Measurements from ENCODE around the gene EDDM3A. TPM values are rescaled to one million over a fixed set of nuclear protein-coding genes. Genes with fewer than 3 reads are reported as not detected.

Gene EDDM3A
- total and polyA plus RNA-seq, 2 of the 4 experiments (the other 2 are of a cell fraction): not detected

GRCh38 chr14:20723488-20723887 is 22.2 kb upstream of the EDDM3A start:
- Histone ChIP-seq H4K8ac (ENCODE audit: low read depth in 2 of 2, low read length in 2 of 2) (no peak overlapping the region), H3K4me2 (ENCODE audit: low read depth, low read length) (no peak overlapping the region), H3K18ac (ENCODE audit: low read depth, low read length) (no peak overlapping the region), H3K36me3 (ENCODE audit: control insufficient read depth, insufficient read depth, low read length) (no peaks in the 10 kb centered on the region), H2BK15ac (ENCODE audit: low read depth, low read length) (no peak overlapping the region), H4K5ac (ENCODE audit: low read depth, low read length) (no peak overlapping the region), H4K20me1 (ENCODE audit: insufficient read depth, low read length) (no peaks in the 10 kb centered on the region), H3K4me3 (ENCODE audit: insufficient read depth, low read depth, low read length) (no peak overlapping the region), H3K56ac (ENCODE audit: extremely low read depth, insufficient read depth, low read length) (no peak overlapping the region), H2AFZ (replicated peaks; ENCODE audit: low read length, poor library complexity) (no peak overlapping the region), H3K9ac (ENCODE audit: low read depth, low read length) (no peak overlapping the region), H2BK5ac (ENCODE audit: low read depth, low read length, poor library complexity, severe bottlenecking) (no peak overlapping the region), H3K79me1 (ENCODE audit: low read depth in 1 of 2, low read length in 2 of 2) (no peaks in the 10 kb centered on the region), H3K27me3 (ENCODE audit: control insufficient read depth, insufficient read depth, low read length) (peaks cover 15% of the 10 kb centered on the region), H3K14ac (replicated peaks; ENCODE audit: low read depth, low read length) (no peak overlapping the region), H4K91ac (ENCODE audit: insufficient read depth, low read depth, low read length) (no peak overlapping the region), H3K27ac (ENCODE audit: insufficient read depth, low read length) (no peak overlapping the region), H2AK5ac (ENCODE audit: low read depth, low read length) (no peak overlapping the region), H3K23ac (ENCODE audit: low read depth, low read length) (no peak overlapping the region), H2BK20ac (ENCODE audit: low read depth, low read length) (no peak overlapping the region), H3K4me1 (ENCODE audit: control insufficient read depth, insufficient read depth, low read length) (no peaks in the 10 kb centered on the region), H2BK120ac (ENCODE audit: low read depth, low read length) (no peak overlapping the region), H2AK9ac (replicated peaks; ENCODE audit: low read depth, low read length, poor library complexity) (no peak overlapping the region), H3K4ac (ENCODE audit: low read depth, low read length) (no peak overlapping the region), H3K9me1 (ENCODE audit: insufficient read depth, low read length) (no peaks in the 10 kb centered on the region), H3K9me3 (ENCODE audit: control insufficient read depth, insufficient read depth, low read length) (no peaks in the 10 kb centered on the region)
- 18% methylated on average over 4 of the region's 28 CpGs; no CpG with 5 or more reads in 1 of the 2 experiments for WGBS, 2 experiments (ENCODE audit: extremely low coverage in 2 of 2, insufficient read length in 1 of 2)
- BruUV-seq (replicated peaks): no TSS peak
- ATAC-seq (ENCODE audit: low read depth) (no peak; the same call in 1 of the 2 replicates), DNase-seq (no peak)
- ChIA-PET POLR2A (ENCODE audit: unreplicated experiment) (interaction anchor here (0.6 kb wide), 1 partner anchor 215 kb away, joined by 3 read pairs; no protein-coding TSS in a partner anchor), CTCF (no interaction called here)
- intact Hi-C loops (cut with micrococcal nuclease): no loop called here
- in situ Hi-C loops (cut with MboI; ENCODE audit: low sequenced_read_pairs): no loop called here
- dilution Hi-C loops (cut with HindIII; ENCODE audit: low sequenced_read_pairs, unreplicated experiment): no loop called here
- TF ChIP-seq CTCF (conservative IDR thresholded peaks at IDR 0.05; ENCODE audit: low read depth, low read length) (no peak), MAZ (IDR thresholded peaks at IDR 0.05; ENCODE audit: borderline replicate concordance, low read depth, low read length) (no peak), CHD1 (IDR thresholded peaks at IDR 0.05; ENCODE audit: low read depth, low read length) (no peak), ELK1 (IDR thresholded peaks at IDR 0.05; ENCODE audit: borderline replicate concordance, low read depth, low read length) (no peak), USF2 (IDR thresholded peaks at IDR 0.05; ENCODE audit: low read depth, low read length) (no peak), CEBPB (IDR thresholded peaks at IDR 0.05; ENCODE audit: low read depth, low read length) (no peak), POLR2A (IDR thresholded peaks at IDR 0.05; ENCODE audit: low read depth, low read length) (no peak), RCOR1 (IDR thresholded peaks at IDR 0.05; ENCODE audit: insufficient replicate concordance, low read length) (no peak), FOS (IDR thresholded peaks at IDR 0.05; ENCODE audit: low read depth, low read length) (no peak), RAD21 (IDR thresholded peaks at IDR 0.05; ENCODE audit: low read length) (no peak), SMC3 (IDR thresholded peaks at IDR 0.05; ENCODE audit: low read depth, low read length) (no peak)

Data from IMR-90 (cell line).